ENCODE results near the gene MKS1. TPM values are rescaled to one million over a fixed set of nuclear protein-coding genes. Genes with fewer than 3 reads are reported as not detected.

The MKS1 gene
- total and polyA plus RNA-seq, 2 of the 8 experiments (the other 6 are each of a cell fraction or from before 2014, with no cell fraction given) = 12.0 to 21.7 TPM

DNA sequence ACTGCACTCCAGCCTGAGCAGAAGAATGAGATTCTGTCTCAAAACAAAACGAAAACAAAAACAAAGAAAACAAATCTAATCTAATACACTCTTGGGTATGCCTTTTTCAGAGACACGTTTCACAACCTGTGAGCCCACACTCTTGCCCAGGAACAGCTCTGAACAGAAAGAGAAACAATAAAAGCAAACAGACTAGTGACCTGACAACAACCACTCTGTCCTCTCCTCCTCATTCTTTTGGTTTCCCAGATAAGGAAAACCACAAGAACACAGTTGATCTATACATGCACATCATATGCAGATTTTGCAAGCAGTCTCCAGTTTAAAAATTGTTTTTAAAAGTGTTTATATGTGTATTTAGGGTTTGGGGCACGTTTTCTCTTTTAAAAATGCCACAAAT is 1.3 kb downstream of the MKS1 start:
- no peak overlapping the region for H2BK5ac ChIP-seq (ENCODE audit: low read depth, low read length)
- no peak overlapping the region for H4K91ac ChIP-seq (replicated peaks; ENCODE audit: insufficient read length, low read length)
- WGBS, 2 experiments (ENCODE audit: extremely low coverage in 1 of 2, insufficient coverage in 1 of 2, insufficient read length in 1 of 2, insufficient replicate concordance in 2 of 2, low coverage in 1 of 2, low lambda C conversion rate in 2 of 2, missing lambda C conversion rate in 1 of 2) = 75% methylated on average over 3 of the region's 3 CpGs; no CpG with 5 or more reads in 1 of the 2 experiments
- POLR2A ChIA-PET (ENCODE audit: partially characterized antibody) = interaction anchor here (1.1 to 2.2 kb wide), 3 partner anchors 8 to 19 kb away, joined by 5 to 7 read pairs (median 6); no protein-coding TSS in a partner anchor
- H4K20me1 ChIP-seq (replicated peaks in 1 of 2; ENCODE audit: control insufficient read depth in 1 of 2, insufficient read depth in 2 of 2, low read length in 2 of 2) = no peaks in the 10 kb centered on the region
- no peaks in the 10 kb centered on the region for H3K79me2 ChIP-seq (ENCODE audit: control insufficient read depth in 1 of 2, insufficient read depth in 2 of 2, low read length in 2 of 2)
- no peak overlapping the region for H2BK120ac ChIP-seq (replicated peaks; ENCODE audit: low read depth, low read length)
- H4K8ac ChIP-seq (ENCODE audit: extremely low read depth, insufficient read depth, low read length) = no peak overlapping the region
- H3K56ac ChIP-seq (replicated peaks; ENCODE audit: insufficient read length, low read depth, low read length) = no peak overlapping the region
- FAIRE-seq = no peak
- no peak overlapping the region for H2BK15ac ChIP-seq (ENCODE audit: low read length)
- H3K14ac ChIP-seq (ENCODE audit: insufficient read length) = no peak overlapping the region
- H2AK5ac ChIP-seq (ENCODE audit: low read depth, low read length) = no peak overlapping the region
- no peak overlapping the region for H3K9ac ChIP-seq (replicated peaks in 1 of 4; ENCODE audit: extremely low read depth in 1 of 4, low read depth in 3 of 4, low read length in 3 of 4)
- no peak overlapping the region for H3K4ac ChIP-seq (replicated peaks; ENCODE audit: insufficient read length, low read depth, low read length)
- DNase-seq (ENCODE audit: low read depth in 1 of 2, low spot score in 2 of 2) = no peak
- no peak overlapping the region for H2BK12ac ChIP-seq (ENCODE audit: low read depth, low read length)
- no peaks in the 10 kb centered on the region for H3K27me3 ChIP-seq (replicated peaks in 1 of 4; ENCODE audit: control insufficient read depth in 3 of 4, extremely low read depth in 1 of 4, insufficient read depth in 3 of 4, low read length in 3 of 4)
- no peak overlapping the region for H2BK20ac ChIP-seq (ENCODE audit: low read length)
- H3K79me1 ChIP-seq (ENCODE audit: low read depth, low read length) = no peaks in the 10 kb centered on the region
- H3K4me2 ChIP-seq (ENCODE audit: insufficient read depth in 1 of 2, low read depth in 2 of 2, low read length in 2 of 2) = no peak overlapping the region; a peak in 1 of 4 replicates
- H3K23me2 ChIP-seq (ENCODE audit: low read depth, low read length) = peaks cover 5% of the 10 kb centered on the region; the same call in 1 of the 2 replicates
- H3K18ac ChIP-seq (ENCODE audit: extremely low read depth, low read length) = no peak overlapping the region
- no peak overlapping the region for H2AFZ ChIP-seq (ENCODE audit: low read length)
- no peak overlapping the region for H3K27ac ChIP-seq (ENCODE audit: low read depth, low read length)
- H4K5ac ChIP-seq (ENCODE audit: insufficient read length, low read depth, low read length) = no peak overlapping the region
- CTCF ChIA-PET (ENCODE audit: partially characterized antibody) = interaction anchor here (0.9 to 13.2 kb wide), 2 partner anchors 18 to 32 kb away, joined by 4 to 127 read pairs; no protein-coding TSS in a partner anchor
- peaks cover 0 to 4% (median 0%) of the 10 kb centered on the region in 4 experiments; a peak in 1 of 8 replicates for H3K36me3 ChIP-seq (ENCODE audit: control insufficient read depth in 2 of 4, insufficient read depth in 4 of 4, low read length in 3 of 4)
- H3K4me3 ChIP-seq (ENCODE audit: extremely low read depth in 1 of 4, insufficient read depth in 2 of 4, low read depth in 3 of 4, low read length in 4 of 4) = no peak overlapping the region
- no peaks in the 10 kb centered on the region for H3K9me3 ChIP-seq (ENCODE audit: insufficient read depth in 2 of 2, low read depth in 1 of 2, low read length in 1 of 2)
- peaks cover 0 to 3% (median 0%) of the 10 kb centered on the region in 4 experiments; a peak in 2 of 7 replicates for H3K4me1 ChIP-seq (replicated peaks in 1 of 4; ENCODE audit: control insufficient read depth in 3 of 4, insufficient read depth in 4 of 4, low read length in 3 of 4)
- H3K23ac ChIP-seq (ENCODE audit: insufficient read length) = no peak overlapping the region
- TF ChIP-seq SAP30 (IDR thresholded peaks at IDR 0.05; ENCODE audit: insufficient read depth, insufficient replicate concordance, low read length) (no peak), BACH1 (IDR thresholded peaks at IDR 0.05; ENCODE audit: low read length) (no peak), CTBP2 (IDR thresholded peaks at IDR 0.05; ENCODE audit: borderline replicate concordance, insufficient read depth, insufficient read length, low read length) (no peak), CHD1 (IDR thresholded peaks at IDR 0.05; ENCODE audit: low read depth, low read length) (no peak), ASH2L (IDR thresholded peaks at IDR 0.05; ENCODE audit: low read length) (no peak), SP4 (IDR thresholded peaks at IDR 0.05; ENCODE audit: low read length) (no peak), RFX5 (IDR thresholded peaks at IDR 0.05; ENCODE audit: borderline replicate concordance, low read depth, low read length) (no peak)
- TF ChIP-seq, protein P1, sequence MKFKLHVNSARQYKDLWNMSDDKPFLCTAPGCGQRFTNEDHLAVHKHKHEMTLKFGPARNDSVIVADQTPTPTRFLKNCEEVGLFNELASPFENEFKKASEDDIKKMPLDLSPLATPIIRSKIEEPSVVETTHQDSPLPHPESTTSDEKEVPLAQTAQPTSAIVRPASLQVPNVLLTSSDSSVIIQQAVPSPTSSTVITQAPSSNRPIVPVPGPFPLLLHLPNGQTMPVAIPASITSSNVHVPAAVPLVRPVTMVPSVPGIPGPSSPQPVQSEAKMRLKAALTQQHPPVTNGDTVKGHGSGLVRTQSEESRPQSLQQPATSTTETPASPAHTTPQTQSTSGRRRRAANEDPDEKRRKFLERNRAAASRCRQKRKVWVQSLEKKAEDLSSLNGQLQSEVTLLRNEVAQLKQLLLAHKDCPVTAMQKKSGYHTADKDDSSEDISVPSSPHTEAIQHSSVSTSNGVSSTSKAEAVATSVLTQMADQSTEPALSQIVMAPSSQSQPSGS (IDR thresholded peaks at IDR 0.05; ENCODE audit: low read length) = no peak

All from H1 (cell line).